Osteoblast (primary cell): ENCODE data around the gene DGKI. TPM values are rescaled to one million over a fixed set of nuclear protein-coding genes. Genes with fewer than 3 reads are reported as not detected.
A peak's percentile ranks its signal among the peaks of the same experiment; 100 is the strongest.

Experiments
- DNase-seq: peaks from one replicate; pipeline ENCODE4 v3.0.0; 2011; ENCODE audit warnings: low spot score, mixed read lengths; ENCODE audit not compliant: insufficient read length; ENCODE audit errors: missing footprints
- H2AFZ ChIP-seq: 2 replicates; pipeline ENCODE4 v1.6.0; 2011; ENCODE audit warnings: mild to moderate bottlenecking, low read length
- H3K27ac ChIP-seq: 2 replicates; pipeline ENCODE4 v1.5.1; 2011; ENCODE audit warnings: mild to moderate bottlenecking, low read depth, low read length, moderate library complexity
- H3K27me3 ChIP-seq: 2 replicates; pipeline ENCODE4 v1.6.0; 2012; ENCODE audit warnings: mild to moderate bottlenecking, control low read depth, inconsistent platforms, low read length, moderate library complexity; ENCODE audit not compliant: insufficient read depth
- H3K36me3 ChIP-seq: 2 replicates; pipeline ENCODE4 v1.5.1; 2011; ENCODE audit warnings: mild to moderate bottlenecking, low read length, control low read depth, moderate library complexity; ENCODE audit not compliant: insufficient read depth
- H3K4me1 ChIP-seq: 2 replicates; pipeline ENCODE4 v1.5.1; 2011; ENCODE audit warnings: mild to moderate bottlenecking, low read length, control low read depth, moderate library complexity; ENCODE audit not compliant: insufficient read depth
- H3K4me2 ChIP-seq: 2 replicates; pipeline ENCODE4 v1.6.0; 2011; ENCODE audit warnings: mild to moderate bottlenecking, low read length; ENCODE audit not compliant: insufficient read depth
- H3K4me3 ChIP-seq: fragments of 200-600 bp; sonication (generic); 3 replicates; pipeline ENCODE4 v1.5.1; 2012; ENCODE audit warnings: mild to moderate bottlenecking, low read length, inconsistent platforms; ENCODE audit not compliant: insufficient read depth
- H3K79me2 ChIP-seq: 2 replicates; pipeline ENCODE4 v1.6.0; 2012; ENCODE audit warnings: mild to moderate bottlenecking, low read length, control low read depth, inconsistent platforms; ENCODE audit not compliant: insufficient read depth
- H3K9me3 ChIP-seq: 2 replicates; pipeline ENCODE4 v1.5.1; 2011; ENCODE audit warnings: low read depth, low read length, control low read depth
- H4K20me1 ChIP-seq: 2 replicates; pipeline ENCODE4 v1.6.0; 2012; ENCODE audit warnings: mild to moderate bottlenecking, low read length, control low read depth; ENCODE audit not compliant: insufficient read depth
- total RNA-seq: library from RNA; depleted of rRNA; stranded (reverse); fragments of >200 nt; gene quantifications from 2 replicates; pipeline ENCODE4 v1.2.3, GENCODE V29; 2012
- TF ChIP-seq, protein P1 (sequence below): IDR thresholded peaks from 2 replicates; pipeline ENCODE4 v1.5.1; 2011; ENCODE audit warnings: mild to moderate bottlenecking, low read depth, low read length, moderate library complexity; ENCODE audit errors: extremely low read depth

Gene DGKI
- total RNA-seq, 1 donor: 19.2 TPM

DNA sequence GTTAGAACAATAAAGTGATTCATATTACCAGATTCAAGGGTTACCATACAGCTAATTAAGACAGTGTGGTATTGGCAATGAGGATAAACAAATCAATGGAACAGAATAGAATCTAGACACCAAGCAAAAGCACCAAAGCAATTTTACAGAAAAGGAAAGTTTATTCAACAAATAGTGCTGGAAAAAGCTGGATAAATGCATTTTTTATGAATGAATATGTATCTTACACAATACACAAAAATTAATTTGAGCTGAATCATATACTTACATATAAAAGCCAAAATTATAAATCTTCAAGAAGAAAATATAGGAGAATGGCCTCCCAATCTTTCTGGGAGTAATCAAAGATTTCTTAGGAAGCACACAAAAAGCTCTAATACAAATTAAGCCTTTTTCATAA, 282.8 kb downstream of the DGKI start:
- Histone ChIP-seq H3K36me3 (no peaks in the 10 kb centered on the region), H3K9me3 (no peaks in the 10 kb centered on the region), H3K79me2 (no peaks in the 10 kb centered on the region), H3K4me3 (no peak overlapping the region), H4K20me1 (no peaks in the 10 kb centered on the region), H3K27ac (no peak overlapping the region), H2AFZ (no peak overlapping the region), H3K4me2 (peak overlapping the region; percentile 8), H3K27me3 (no peaks in the 10 kb centered on the region), H3K4me1 (peaks cover 4% of the 10 kb centered on the region)
- TF ChIP-seq, protein P1, sequence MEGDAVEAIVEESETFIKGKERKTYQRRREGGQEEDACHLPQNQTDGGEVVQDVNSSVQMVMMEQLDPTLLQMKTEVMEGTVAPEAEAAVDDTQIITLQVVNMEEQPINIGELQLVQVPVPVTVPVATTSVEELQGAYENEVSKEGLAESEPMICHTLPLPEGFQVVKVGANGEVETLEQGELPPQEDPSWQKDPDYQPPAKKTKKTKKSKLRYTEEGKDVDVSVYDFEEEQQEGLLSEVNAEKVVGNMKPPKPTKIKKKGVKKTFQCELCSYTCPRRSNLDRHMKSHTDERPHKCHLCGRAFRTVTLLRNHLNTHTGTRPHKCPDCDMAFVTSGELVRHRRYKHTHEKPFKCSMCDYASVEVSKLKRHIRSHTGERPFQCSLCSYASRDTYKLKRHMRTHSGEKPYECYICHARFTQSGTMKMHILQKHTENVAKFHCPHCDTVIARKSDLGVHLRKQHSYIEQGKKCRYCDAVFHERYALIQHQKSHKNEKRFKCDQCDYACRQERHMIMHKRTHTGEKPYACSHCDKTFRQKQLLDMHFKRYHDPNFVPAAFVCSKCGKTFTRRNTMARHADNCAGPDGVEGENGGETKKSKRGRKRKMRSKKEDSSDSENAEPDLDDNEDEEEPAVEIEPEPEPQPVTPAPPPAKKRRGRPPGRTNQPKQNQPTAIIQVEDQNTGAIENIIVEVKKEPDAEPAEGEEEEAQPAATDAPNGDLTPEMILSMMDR: no peak
- DNase-seq: no peak

DNA sequence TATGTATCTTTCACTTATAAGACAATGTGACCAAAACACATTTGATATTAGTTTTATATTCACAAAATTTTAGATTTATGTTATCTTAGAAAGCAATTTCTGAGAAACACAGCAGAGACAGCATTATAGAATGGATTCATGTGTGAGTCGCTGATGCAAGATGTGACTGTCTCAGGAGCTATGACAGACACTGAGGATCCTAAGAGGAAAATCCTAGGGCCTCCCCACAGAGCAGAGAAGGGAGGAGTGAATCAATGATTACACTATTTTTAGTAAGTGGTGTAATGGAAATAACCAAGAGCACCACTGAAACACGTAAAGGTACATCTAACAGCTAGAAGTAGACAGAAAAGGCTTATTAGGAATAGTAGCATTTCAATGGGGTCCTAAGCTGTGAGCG, 299.3 kb downstream of the DGKI start:
- Histone ChIP-seq H3K79me2 (no peaks in the 10 kb centered on the region), H3K27me3 (no peaks in the 10 kb centered on the region), H3K4me2 (no peak overlapping the region), H2AFZ (peak overlapping the region; percentile 30), H3K4me3 (no peak overlapping the region), H4K20me1 (no peaks in the 10 kb centered on the region), H3K9me3 (no peaks in the 10 kb centered on the region), H3K27ac (peak overlapping the region; percentile 19), H3K4me1 (peaks cover 10% of the 10 kb centered on the region), H3K36me3 (peaks cover 10% of the 10 kb centered on the region)
- no peak for DNase-seq
- TF ChIP-seq, protein P1: no peak

- H3K36me3 ChIP-seq: peaks cover 12% of the 10 kb centered on the region
- no peaks in the 10 kb centered on the region for H3K9me3 ChIP-seq
- TF ChIP-seq, protein P1: no peak
- H3K4me2 ChIP-seq: no peak overlapping the region
- peaks cover 10% of the 10 kb centered on the region for H3K4me1 ChIP-seq
- no peak overlapping the region for H2AFZ ChIP-seq
- no peaks in the 10 kb centered on the region for H4K20me1 ChIP-seq
- peak; percentile 74 for DNase-seq
- no peak overlapping the region for H3K4me3 ChIP-seq
- H3K27ac ChIP-seq: peak overlapping the region; percentile 3
- no peaks in the 10 kb centered on the region for H3K27me3 ChIP-seq
- no peaks in the 10 kb centered on the region for H3K79me2 ChIP-seq
Measured at GRCh38 chr7:137546671-137547070, 300.1 kb downstream of the DGKI start.

- Histone ChIP-seq H2AFZ (no peak overlapping the region), H3K27ac (no peak overlapping the region), H3K36me3 (peaks cover 9% of the 10 kb centered on the region), H3K4me3 (no peak overlapping the region), H3K27me3 (no peaks in the 10 kb centered on the region), H3K9me3 (no peaks in the 10 kb centered on the region), H3K4me2 (no peak overlapping the region), H4K20me1 (no peaks in the 10 kb centered on the region), H3K4me1 (peaks cover 10% of the 10 kb centered on the region), H3K79me2 (no peaks in the 10 kb centered on the region)
- DNase-seq: no peak
- TF ChIP-seq, protein P1: no peak
Measured at GRCh38 chr7:137546009-137546408, 300.8 kb downstream of the DGKI start.
